K562 (cell line): ENCODE data around the gene DHRS13. TPM values are rescaled to one million over a fixed set of nuclear protein-coding genes. Genes with fewer than 3 reads are reported as not detected.

Source experiments
- microRNA counts: library from miRNA; unstranded; fragments of <30 nt; microRNA quantifications from one replicate; lab custom pipeline; 2016
- microRNA-seq: library from miRNA; unstranded; fragments of <30 nt; microRNA quantifications from one replicate; pipeline ENCODE4, GENCODE V29; 2018; ENCODE audit warnings: borderline microRNAs expressed
- polyA plus RNA-seq, 8 experiments: library from polyadenylated mRNA; depleted of rRNA in 4 of 8; stranded (reverse) in 5 of 8; unstranded in 3 of 8; fragments of >200 nt; fragmentation: Nextera tagmentation in 2 of 8; fragmentation: Illumina TruSeq in 1 of 8; extraction: Ambion mirVana in 2 of 8; extraction: Trizol in 1 of 8; gene quantifications; 2 replicates each; pipeline versions ENCODE4 v1.2.1 to v1.2.3, GENCODE V29; 2011 to 2014; ENCODE audit warnings: inconsistent platforms in 1 of 8, missing spikeins in 1 of 8
- total RNA-seq, 7 experiments: library from RNA; depleted of rRNA in 6 of 7; stranded (reverse); fragments of >200 nt in 6 of 7; fragmentation: Illumina TruSeq in 2 of 7; extraction: Trizol in 2 of 7; gene quantifications; 2 replicates each; pipeline versions ENCODE4 v1.2.1 to v1.2.3, GENCODE V29; 2011 to 2021; ENCODE audit warnings: low replicate concordance in 1 of 7

The DHRS13 gene
- total and polyA plus RNA-seq, 9 of the 15 experiments (the other 6 are each of a cell fraction or from before 2014, with no cell fraction given) = 0.32 to 52.3 (median 34.3) TPM; not detected in 1

MicroRNA genes within 50 kb of the gene (microRNA counts, 767-probe panel; counts per million panel counts)
- microRNA hsa-miR-144-3p (lab: Ali Mortazavi, UCI) (5,694 counts per million, percentile 93 among the panel's probes with 10 or more counts), microRNA hsa-miR-451a (lab: Ali Mortazavi, UCI) (5,464 counts per million, percentile 92 among the panel's probes with 10 or more counts)

Small RNA genes lying within 50 kb of the gene (microRNA-seq; reads per million reads assigned to microRNA genes)
- not detected for gene MIR451B

Other genes with a start within 250 kb of the DHRS13 start
Only the 7 nearest of the 14 such genes appear.
- 75.4 and 112 TPM in 2 replicates for gene TRAF4, start 159.1 kb downstream of the DHRS13 start, total RNA-seq (2014; rRNA removed)
- gene TRAF4, start 159.1 kb downstream of the DHRS13 start, total RNA-seq (2014; rRNA removed; fragmentation: Illumina TruSeq; extraction: Trizol) = 23.6 and 32.0 TPM in 2 replicates
- gene TRAF4, start 159.1 kb downstream of the DHRS13 start, total RNA-seq (2015; rRNA removed; fragmentation: Illumina TruSeq; extraction: Trizol) = 45.6 and 52.6 TPM in 2 replicates
- 147 and 156 TPM in 2 replicates for gene TRAF4, start 159.1 kb downstream of the DHRS13 start, total RNA-seq (2021)
- 72.4 and 96.6 TPM in 2 replicates for gene TRAF4, start 159.1 kb downstream of the DHRS13 start, polyA plus RNA-seq (2011; rRNA removed)
- 85.4 and 87.7 TPM in 2 replicates for gene TRAF4, start 159.1 kb downstream of the DHRS13 start, polyA plus RNA-seq (2014; fragmentation: Illumina TruSeq; extraction: Trizol)
- gene TRAF4, start 159.1 kb downstream of the DHRS13 start, polyA plus RNA-seq (2014; fragmentation: Nextera tagmentation; extraction: Ambion mirVana) = 1 to 10 TPM; 2.4 to 5.0 TPM
- gene TRAF4, start 159.1 kb downstream of the DHRS13 start, polyA plus RNA-seq (2014; rRNA removed) = 108 and 121 TPM in 2 replicates
- 7.4 and 14.0 TPM in 2 replicates for gene FAM222B, start 60.3 kb downstream of the DHRS13 start, total RNA-seq (2014; rRNA removed)
- 7.5 and 8.5 TPM in 2 replicates for gene FAM222B, start 60.3 kb downstream of the DHRS13 start, total RNA-seq (2014; rRNA removed; fragmentation: Illumina TruSeq; extraction: Trizol)
- 8.5 TPM in 2 replicates for gene FAM222B, start 60.3 kb downstream of the DHRS13 start, total RNA-seq (2015; rRNA removed; fragmentation: Illumina TruSeq; extraction: Trizol)
- gene FAM222B, start 60.3 kb downstream of the DHRS13 start, total RNA-seq (2021) = 31.1 and 32.9 TPM in 2 replicates
- 7.3 and 8.3 TPM in 2 replicates for gene FAM222B, start 60.3 kb downstream of the DHRS13 start, polyA plus RNA-seq (2011; rRNA removed)
- gene FAM222B, start 60.3 kb downstream of the DHRS13 start, polyA plus RNA-seq (2014; fragmentation: Illumina TruSeq; extraction: Trizol) = 34.5 and 34.6 TPM in 2 replicates
- 1 to 10 TPM; 4.0 to 6.7 TPM for gene FAM222B, start 60.3 kb downstream of the DHRS13 start, polyA plus RNA-seq (2014; fragmentation: Nextera tagmentation; extraction: Ambion mirVana)
- gene FAM222B, start 60.3 kb downstream of the DHRS13 start, polyA plus RNA-seq (2014; rRNA removed) = 10.9 TPM in 2 replicates
- 65.2 and 82.2 TPM in 2 replicates for gene ERAL1, start 48.1 kb downstream of the DHRS13 start, total RNA-seq (2014; rRNA removed)
- 35.9 and 37.5 TPM in 2 replicates for gene ERAL1, start 48.1 kb downstream of the DHRS13 start, total RNA-seq (2014; rRNA removed; fragmentation: Illumina TruSeq; extraction: Trizol)
- 42.2 and 44.8 TPM in 2 replicates for gene ERAL1, start 48.1 kb downstream of the DHRS13 start, total RNA-seq (2015; rRNA removed; fragmentation: Illumina TruSeq; extraction: Trizol)
- gene ERAL1, start 48.1 kb downstream of the DHRS13 start, total RNA-seq (2021) = 97.5 and 98.3 TPM in 2 replicates
- gene ERAL1, start 48.1 kb downstream of the DHRS13 start, polyA plus RNA-seq (2011; rRNA removed) = 123 and 132 TPM in 2 replicates
- gene ERAL1, start 48.1 kb downstream of the DHRS13 start, polyA plus RNA-seq (2014; fragmentation: Illumina TruSeq; extraction: Trizol) = 143 and 149 TPM in 2 replicates
- gene ERAL1, start 48.1 kb downstream of the DHRS13 start, polyA plus RNA-seq (2014; fragmentation: Nextera tagmentation; extraction: Ambion mirVana) = 100 to 1,000 TPM; 306 to 351 TPM
- 106 and 135 TPM in 2 replicates for gene ERAL1, start 48.1 kb downstream of the DHRS13 start, polyA plus RNA-seq (2014; rRNA removed)
- gene FLOT2, start 5.3 kb downstream of the DHRS13 start, total RNA-seq (2014; rRNA removed) = 41.7 and 47.7 TPM in 2 replicates
- gene FLOT2, start 5.3 kb downstream of the DHRS13 start, total RNA-seq (2014; rRNA removed; fragmentation: Illumina TruSeq; extraction: Trizol) = 22.8 and 28.5 TPM in 2 replicates
- 38.1 and 40.6 TPM in 2 replicates for gene FLOT2, start 5.3 kb downstream of the DHRS13 start, total RNA-seq (2015; rRNA removed; fragmentation: Illumina TruSeq; extraction: Trizol)
- 138 and 143 TPM in 2 replicates for gene FLOT2, start 5.3 kb downstream of the DHRS13 start, total RNA-seq (2021)
- 90.8 and 99.7 TPM in 2 replicates for gene FLOT2, start 5.3 kb downstream of the DHRS13 start, polyA plus RNA-seq (2011; rRNA removed)
- 87.8 and 95.5 TPM in 2 replicates for gene FLOT2, start 5.3 kb downstream of the DHRS13 start, polyA plus RNA-seq (2014; fragmentation: Illumina TruSeq; extraction: Trizol)
- 10 to 100 TPM; 17.5 to 30.1 TPM for gene FLOT2, start 5.3 kb downstream of the DHRS13 start, polyA plus RNA-seq (2014; fragmentation: Nextera tagmentation; extraction: Ambion mirVana)
- 72.2 and 72.7 TPM in 2 replicates for gene FLOT2, start 5.3 kb downstream of the DHRS13 start, polyA plus RNA-seq (2014; rRNA removed)
- gene PHF12, start 48.4 kb upstream of the DHRS13 start, total RNA-seq (2014; rRNA removed) = 17.7 and 18.7 TPM in 2 replicates
- gene PHF12, start 48.4 kb upstream of the DHRS13 start, total RNA-seq (2014; rRNA removed; fragmentation: Illumina TruSeq; extraction: Trizol) = 8.2 and 8.3 TPM in 2 replicates
- gene PHF12, start 48.4 kb upstream of the DHRS13 start, total RNA-seq (2015; rRNA removed; fragmentation: Illumina TruSeq; extraction: Trizol) = 10.4 and 12.0 TPM in 2 replicates
- gene PHF12, start 48.4 kb upstream of the DHRS13 start, total RNA-seq (2021) = 24.0 and 31.3 TPM in 2 replicates
- 13.5 and 27.0 TPM in 2 replicates for gene PHF12, start 48.4 kb upstream of the DHRS13 start, polyA plus RNA-seq (2011; rRNA removed)
- 19.9 and 21.4 TPM in 2 replicates for gene PHF12, start 48.4 kb upstream of the DHRS13 start, polyA plus RNA-seq (2014; fragmentation: Illumina TruSeq; extraction: Trizol)
- 1 to 10 TPM in 1 of 2 experiments, under 1 TPM in 1; 0.82 to 1.1 TPM for gene PHF12, start 48.4 kb upstream of the DHRS13 start, polyA plus RNA-seq (2014; fragmentation: Nextera tagmentation; extraction: Ambion mirVana)
- 21.5 and 21.8 TPM in 2 replicates for gene PHF12, start 48.4 kb upstream of the DHRS13 start, polyA plus RNA-seq (2014; rRNA removed)
- gene SEZ6, start 103.0 kb upstream of the DHRS13 start, total RNA-seq (2014; rRNA removed) = not detected in 2 replicates
- not detected in 2 replicates for gene SEZ6, start 103.0 kb upstream of the DHRS13 start, total RNA-seq (2014; rRNA removed; fragmentation: Illumina TruSeq; extraction: Trizol)
- gene SEZ6, start 103.0 kb upstream of the DHRS13 start, total RNA-seq (2015; rRNA removed; fragmentation: Illumina TruSeq; extraction: Trizol) = not detected in 2 replicates
- not detected in 2 replicates for gene SEZ6, start 103.0 kb upstream of the DHRS13 start, total RNA-seq (2021)
- gene SEZ6, start 103.0 kb upstream of the DHRS13 start, polyA plus RNA-seq (2011; rRNA removed) = not detected in 2 replicates
- not detected in 2 replicates for gene SEZ6, start 103.0 kb upstream of the DHRS13 start, polyA plus RNA-seq (2014; fragmentation: Illumina TruSeq; extraction: Trizol)
- gene SEZ6, start 103.0 kb upstream of the DHRS13 start, polyA plus RNA-seq (2014; fragmentation: Nextera tagmentation; extraction: Ambion mirVana) = not detected
- not detected in 2 replicates for gene SEZ6, start 103.0 kb upstream of the DHRS13 start, polyA plus RNA-seq (2014; rRNA removed)
- gene PIPOX, start 140.1 kb upstream of the DHRS13 start, total RNA-seq (2014; rRNA removed) = 0.24 and 2.2 TPM in 2 replicates
- gene PIPOX, start 140.1 kb upstream of the DHRS13 start, total RNA-seq (2014; rRNA removed; fragmentation: Illumina TruSeq; extraction: Trizol) = 0.35 and 0.62 TPM in 2 replicates
- 0.38 and 0.72 TPM in 2 replicates for gene PIPOX, start 140.1 kb upstream of the DHRS13 start, total RNA-seq (2015; rRNA removed; fragmentation: Illumina TruSeq; extraction: Trizol)
- 0.58 and 0.60 TPM in 2 replicates for gene PIPOX, start 140.1 kb upstream of the DHRS13 start, total RNA-seq (2021)
- gene PIPOX, start 140.1 kb upstream of the DHRS13 start, polyA plus RNA-seq (2011; rRNA removed) = 0.14 and 0.39 TPM in 2 replicates
- 0.22 and 0.43 TPM in 2 replicates for gene PIPOX, start 140.1 kb upstream of the DHRS13 start, polyA plus RNA-seq (2014; fragmentation: Illumina TruSeq; extraction: Trizol)
- gene PIPOX, start 140.1 kb upstream of the DHRS13 start, polyA plus RNA-seq (2014; fragmentation: Nextera tagmentation; extraction: Ambion mirVana) = not detected
- gene PIPOX, start 140.1 kb upstream of the DHRS13 start, polyA plus RNA-seq (2014; rRNA removed) = 0.15 and 0.23 TPM in 2 replicates